GM21360 (cell line): Measurements from ENCODE around the gene PRDM16.

ENCODE experiments used
- ATAC-seq: cut with Tn5 transposase; IDR thresholded peaks from one replicate; pipeline ENCODE4 v1.9.1; 2021; ENCODE audit warnings: mild to moderate bottlenecking, moderate library complexity; ENCODE audit not compliant: unreplicated experiment

The PRDM16 gene

GRCh38 chr1:3195480-3195815, 126.4 kb downstream of the PRDM16 start:
- no peak for ATAC-seq

DNA sequence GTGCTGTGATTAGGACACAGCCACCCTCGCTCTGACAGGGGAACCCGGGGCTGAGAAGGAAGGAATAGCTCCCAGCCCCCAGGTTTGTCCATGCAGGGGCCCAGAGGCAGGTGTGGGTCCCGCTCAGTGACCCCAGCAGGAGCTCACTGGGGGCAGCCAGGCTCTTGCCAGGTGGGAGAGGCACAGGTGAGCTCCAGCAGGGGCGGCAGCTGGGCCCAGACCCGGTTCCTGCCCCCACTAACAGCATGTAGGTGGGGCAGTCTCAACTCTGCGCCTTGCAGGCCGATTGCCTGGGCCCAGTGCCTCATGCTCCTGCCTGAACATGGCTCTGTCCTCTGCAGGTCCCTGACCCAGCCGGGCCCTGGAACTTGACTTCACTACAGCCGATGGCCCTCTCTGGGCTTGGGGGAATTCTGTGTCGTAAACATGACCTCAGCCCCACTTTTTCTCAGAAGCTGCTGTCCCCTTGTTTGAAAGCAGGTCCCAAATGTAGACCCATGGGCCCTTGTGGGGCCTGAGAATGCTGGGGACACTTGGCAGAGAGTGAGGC, 127.0 kb downstream of the PRDM16 start:
- ATAC-seq, result no peak

- no peak for ATAC-seq
Observed at GRCh38 chr1:3196577-3197245, 127.7 kb downstream of the PRDM16 start.

GRCh38 chr1:3197781-3198316, 128.8 kb downstream of the PRDM16 start:
- no peak for ATAC-seq

DNA sequence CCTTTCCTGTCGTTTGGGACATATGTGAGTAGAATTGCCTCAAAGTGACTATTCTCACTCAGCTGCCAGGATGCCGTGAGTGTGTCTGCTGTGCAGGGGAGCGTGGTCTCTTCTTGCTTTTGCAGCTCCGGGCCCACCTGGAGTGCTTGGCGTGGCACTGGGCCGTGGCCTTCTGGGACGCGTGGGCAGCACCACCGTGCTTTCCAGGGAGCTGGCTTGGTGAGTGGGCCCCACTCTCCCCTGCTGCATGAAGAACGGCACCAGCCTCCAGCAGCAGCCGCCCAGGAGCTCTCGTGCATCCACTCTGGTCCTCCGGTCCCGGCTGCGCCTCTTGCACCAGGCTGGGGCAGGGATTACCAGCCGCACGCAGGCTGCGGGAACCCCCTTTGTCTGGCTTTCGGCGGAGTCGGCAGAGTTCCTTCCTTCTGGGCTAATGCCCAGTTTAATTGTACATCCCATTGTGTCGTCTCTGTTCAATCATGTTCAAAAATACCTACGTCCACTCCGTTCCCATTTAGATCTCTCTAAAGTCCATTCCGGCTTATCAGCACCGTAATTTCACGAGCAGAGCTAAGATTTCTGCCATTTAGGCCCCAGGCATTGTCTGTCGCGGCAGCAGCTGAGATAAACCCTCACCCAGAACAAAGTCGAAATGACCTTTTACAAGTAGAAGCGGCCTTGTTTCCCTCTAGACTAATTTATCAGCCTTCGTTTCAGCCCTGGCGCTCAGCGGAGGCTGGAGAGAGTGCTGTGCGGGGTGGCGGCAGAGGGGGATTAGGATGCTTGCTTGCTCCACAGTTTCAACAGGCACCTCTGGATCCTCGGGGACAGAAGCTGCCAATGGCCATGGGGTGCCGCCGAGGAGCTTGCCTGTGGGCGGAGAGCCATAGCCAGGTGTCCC, 129.6 kb downstream of the PRDM16 start:
- ATAC-seq, result no peak

DNA sequence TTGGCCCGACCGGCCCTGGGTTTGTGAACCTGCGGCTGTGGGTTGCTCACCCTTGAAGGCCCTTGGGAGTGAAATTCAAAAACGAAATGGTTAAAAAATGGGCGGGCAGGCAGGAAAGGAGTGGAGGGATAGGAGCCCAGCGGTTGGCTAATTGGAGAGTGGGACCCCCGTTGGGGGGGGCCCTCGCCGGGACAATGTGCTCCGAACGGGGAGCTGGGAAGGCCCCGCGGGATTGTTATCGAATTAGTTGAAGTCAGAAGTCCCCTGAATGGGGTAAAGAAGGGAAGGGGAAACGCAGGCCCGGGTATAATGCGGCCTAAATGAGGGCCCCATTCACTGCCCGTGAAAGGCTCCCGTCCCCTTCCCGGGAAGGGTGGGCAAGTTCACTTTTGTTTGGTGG, 135.7 kb downstream of the PRDM16 start:
- ATAC-seq, result no peak

- no peak for ATAC-seq
Observed at GRCh38 chr1:3205815-3206214, 136.8 kb downstream of the PRDM16 start.

DNA sequence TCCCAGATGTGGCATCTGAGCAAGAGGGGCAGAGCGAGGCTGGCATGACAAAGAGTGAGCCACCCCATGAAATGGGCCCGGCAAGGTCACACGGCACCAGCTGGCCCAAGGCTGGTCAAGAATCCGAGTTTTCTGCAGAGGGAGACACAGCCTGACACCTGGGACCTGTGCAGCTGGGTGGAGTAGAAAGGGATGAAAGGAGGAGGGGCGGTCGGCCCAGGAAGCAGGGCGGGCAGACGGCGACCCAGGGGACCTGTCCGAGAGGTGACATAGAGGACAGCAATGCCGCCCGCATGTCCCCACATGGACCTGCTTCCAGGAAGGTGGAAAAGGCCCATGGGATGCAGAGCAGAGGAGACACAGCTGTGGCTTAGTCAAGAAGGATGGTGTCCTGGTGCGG, 137.7 kb downstream of the PRDM16 start:
- no peak for ATAC-seq

- ATAC-seq, result no peak
Observed at GRCh38 chr1:3207217-3207848, 138.3 kb downstream of the PRDM16 start.

GRCh38 chr1:3208819-3209200, 139.8 kb downstream of the PRDM16 start:
- no peak for ATAC-seq

- ATAC-seq, result no peak
Observed at GRCh38 chr1:3209201-3209600, 140.2 kb downstream of the PRDM16 start.

DNA sequence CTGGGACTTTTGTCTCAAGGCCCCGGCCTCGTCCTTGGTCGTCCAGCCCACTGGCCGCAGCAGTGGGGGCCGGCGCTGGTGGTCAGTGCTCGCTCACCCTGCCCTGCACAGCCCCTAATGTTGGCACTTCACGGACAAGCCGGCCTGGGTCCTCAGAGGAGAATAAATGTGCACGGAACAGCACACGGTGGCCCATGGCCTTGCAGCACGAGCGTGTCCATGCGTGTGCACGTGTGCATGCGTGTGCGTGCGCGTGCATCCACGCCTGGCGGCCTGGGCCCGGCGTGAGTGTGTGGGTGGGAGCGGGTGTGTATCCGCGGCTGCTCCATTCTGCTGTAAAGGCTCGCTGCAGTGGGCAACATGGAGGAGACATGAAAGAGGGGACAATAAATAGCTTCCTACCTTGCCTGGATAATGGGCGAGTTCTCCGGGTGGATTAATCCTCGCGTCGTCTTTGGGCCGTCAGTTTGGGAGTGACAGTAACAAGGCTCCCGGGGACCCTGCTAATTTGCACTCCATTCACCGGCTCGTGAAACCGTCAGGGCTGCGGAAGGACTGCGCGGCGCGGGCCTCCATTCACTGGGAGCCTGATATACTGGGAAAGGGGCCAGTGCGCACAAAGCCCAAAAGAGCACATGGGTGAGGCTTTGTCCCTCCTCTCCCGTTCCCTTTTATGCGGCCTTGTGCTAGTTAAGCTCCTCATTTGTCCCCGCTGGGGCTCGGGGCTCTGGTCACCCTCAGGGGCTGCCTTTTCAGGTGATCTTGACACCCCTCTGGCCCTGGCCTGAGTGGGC, 142.8 kb downstream of the PRDM16 start:
- no peak for ATAC-seq

DNA sequence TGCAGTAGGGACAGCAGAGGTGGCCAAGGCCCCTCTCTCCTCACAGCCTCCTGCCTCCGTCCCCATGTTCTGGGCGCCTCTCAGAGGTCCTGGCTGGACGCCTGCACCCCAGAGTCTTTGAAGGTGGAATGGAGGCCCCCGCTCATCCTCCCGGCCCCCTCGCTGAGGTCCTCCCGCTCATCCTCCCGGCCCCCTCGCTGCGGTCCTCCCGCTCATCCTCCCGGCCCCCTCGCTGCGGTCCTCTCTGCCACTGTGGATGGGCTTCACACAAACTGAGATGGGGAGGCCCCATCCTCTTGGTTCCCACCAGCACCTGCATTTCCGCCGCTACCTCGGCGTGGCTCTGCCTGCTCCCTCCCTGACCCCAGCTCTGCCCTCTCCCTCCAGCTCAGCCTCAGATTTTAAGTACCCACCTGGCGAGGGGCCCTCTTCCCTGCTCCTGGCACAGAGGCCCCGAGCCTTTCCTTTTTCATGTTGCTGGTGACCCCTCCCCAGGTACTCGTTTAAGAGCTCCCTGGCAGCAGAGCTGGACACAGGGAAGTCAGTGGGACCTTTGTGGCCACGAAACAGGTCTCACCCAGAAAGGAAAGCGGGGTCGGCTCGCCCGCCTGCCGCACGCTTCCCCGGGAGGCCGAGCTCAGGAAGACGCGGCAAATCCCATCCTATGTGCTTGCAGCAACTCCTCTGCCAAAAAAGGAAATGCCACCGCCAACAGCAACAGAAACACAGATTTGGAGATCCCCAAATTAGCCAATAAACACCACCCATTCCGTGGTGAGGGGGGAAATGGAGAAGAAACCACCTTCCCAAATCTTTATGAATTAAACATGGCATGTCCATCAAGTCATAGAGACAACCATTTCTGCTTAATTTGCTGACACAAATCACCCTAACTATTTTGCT, 143.7 kb downstream of the PRDM16 start:
- ATAC-seq, result no peak

DNA sequence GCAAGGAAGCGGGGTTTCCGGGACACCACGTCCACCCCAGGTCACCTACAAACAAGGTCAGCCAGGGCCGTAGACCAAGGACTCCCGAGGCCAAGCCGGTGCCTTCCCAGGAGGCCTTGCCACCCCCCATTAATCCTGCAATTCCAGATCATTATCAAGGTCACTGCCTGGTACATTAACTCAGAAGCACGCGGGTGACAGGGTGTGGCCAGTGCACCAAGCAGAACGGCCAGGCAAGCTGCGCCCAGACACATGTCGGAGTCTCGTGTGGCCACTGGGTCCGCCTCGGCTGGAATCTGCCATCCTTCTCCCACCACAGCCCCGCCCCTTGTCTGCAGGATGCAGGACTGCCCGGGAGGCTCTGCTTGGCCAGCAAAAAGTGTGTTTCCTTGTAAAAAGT, 144.7 kb downstream of the PRDM16 start:
- ATAC-seq, result no peak

DNA sequence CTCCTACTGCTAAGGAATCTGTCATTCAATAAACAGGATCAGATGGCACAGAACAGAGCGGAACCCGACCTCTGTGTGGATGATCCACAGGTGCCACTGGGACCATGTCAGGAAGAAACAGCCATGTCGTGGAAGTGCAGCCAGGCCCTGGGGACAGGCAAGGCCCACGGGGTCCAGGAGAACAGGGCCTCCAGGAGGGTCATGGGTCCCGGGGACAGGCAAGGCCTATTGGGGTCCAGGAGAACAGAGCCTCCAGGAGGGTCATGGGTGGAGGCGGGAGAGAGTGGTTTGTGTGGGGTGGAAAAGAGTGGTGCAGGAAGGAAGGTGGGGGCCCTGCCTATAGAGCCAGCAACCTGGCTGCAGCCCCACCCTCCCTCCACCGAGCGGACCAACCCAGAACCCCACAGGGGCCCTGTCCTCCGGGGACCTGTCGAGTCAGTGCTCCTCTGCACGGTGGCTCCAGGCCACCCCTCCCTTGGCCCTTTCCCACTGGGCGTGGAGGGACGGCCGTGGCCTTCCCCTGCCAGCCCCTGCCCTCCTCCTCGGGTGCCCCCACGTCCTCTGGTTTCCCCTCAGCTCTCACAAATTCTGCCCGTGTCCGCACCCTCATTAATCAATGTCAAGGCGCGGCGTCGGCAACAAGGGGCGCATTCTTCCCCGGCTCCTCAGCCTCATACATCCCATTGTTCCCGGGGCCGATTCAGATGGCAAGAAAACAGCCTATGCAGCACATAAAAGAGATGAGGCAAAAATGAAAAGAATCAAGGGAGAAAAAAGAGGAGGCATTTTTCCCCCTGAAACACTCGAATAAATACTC, 146.4 kb downstream of the PRDM16 start:
- ATAC-seq, result no peak

DNA sequence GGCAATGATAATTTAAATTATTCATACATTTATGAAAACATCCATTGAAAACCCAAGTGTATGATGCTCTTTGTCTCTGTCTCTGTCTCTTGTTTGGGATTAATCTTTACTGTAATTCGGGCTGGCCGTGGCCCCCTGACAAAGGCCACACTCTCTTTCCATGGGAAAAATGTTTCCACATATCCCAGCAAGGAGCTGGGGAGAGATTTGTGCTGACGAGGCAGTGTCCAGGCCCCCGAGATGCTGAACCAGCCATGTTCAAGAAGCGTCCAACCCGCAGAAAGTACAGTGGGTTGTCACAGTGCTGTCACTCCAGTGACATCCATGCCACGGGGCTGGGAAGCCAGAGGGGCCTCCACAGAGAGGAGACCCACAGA, 147.0 kb downstream of the PRDM16 start:
- ATAC-seq, result no peak

GRCh38 chr1:3217181-3217641, 148.2 kb downstream of the PRDM16 start:
- ATAC-seq, result no peak

- no peak for ATAC-seq
Observed at GRCh38 chr1:3217979-3218679, 149.1 kb downstream of the PRDM16 start.
